ENCODE measurements around the gene PLEK. TPM values are rescaled to one million over a fixed set of nuclear protein-coding genes. Genes with fewer than 3 reads are reported as not detected.

PLEK gene
- total RNA-seq, 1 donor from 2014 or later = not detected

DNA sequence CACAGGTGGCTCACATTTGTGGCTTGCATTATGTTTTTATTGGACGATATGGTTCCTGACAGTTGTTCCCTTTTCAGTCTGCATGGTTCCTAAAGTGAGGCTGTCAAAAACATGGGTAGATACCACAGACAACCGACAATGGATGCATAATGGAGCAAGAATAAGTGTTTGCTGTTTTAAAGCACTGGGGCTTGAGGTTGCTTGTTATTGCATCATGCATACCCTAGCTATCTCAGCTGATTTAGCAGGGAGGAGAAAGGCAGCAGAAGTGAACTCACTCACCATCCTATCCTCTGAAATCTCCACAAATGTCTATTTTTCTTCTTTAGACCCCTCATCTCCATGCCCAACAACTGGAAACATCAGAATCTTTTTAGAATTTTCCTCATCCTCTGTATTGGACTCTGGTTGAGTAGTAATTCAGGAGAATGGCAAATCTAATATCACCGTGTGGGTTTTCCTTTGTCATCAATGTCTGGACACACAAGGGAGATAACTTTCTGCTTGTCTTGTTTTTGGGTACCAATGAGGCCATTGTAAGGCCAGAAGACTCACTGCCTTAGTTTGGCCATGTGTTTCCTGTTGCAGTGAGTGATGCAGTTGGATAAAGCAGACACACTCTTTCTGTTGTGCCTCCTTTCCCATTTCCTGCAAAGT, 55.3 kb downstream of the PLEK start:
- DNase-seq (ENCODE audit: low read depth) (no peak), FAIRE-seq (peak; percentile 55)
- Histone ChIP-seq H3K36me3 (ENCODE audit: control insufficient read depth, insufficient read depth, low read length) (no peaks in the 10 kb centered on the region), H3K27me3 (ENCODE audit: control insufficient read depth, insufficient read depth, low read length) (no peaks in the 10 kb centered on the region), H3K4me3 (ENCODE audit: low read depth, low read length) (no peak overlapping the region)
- TF ChIP-seq, protein P1, sequence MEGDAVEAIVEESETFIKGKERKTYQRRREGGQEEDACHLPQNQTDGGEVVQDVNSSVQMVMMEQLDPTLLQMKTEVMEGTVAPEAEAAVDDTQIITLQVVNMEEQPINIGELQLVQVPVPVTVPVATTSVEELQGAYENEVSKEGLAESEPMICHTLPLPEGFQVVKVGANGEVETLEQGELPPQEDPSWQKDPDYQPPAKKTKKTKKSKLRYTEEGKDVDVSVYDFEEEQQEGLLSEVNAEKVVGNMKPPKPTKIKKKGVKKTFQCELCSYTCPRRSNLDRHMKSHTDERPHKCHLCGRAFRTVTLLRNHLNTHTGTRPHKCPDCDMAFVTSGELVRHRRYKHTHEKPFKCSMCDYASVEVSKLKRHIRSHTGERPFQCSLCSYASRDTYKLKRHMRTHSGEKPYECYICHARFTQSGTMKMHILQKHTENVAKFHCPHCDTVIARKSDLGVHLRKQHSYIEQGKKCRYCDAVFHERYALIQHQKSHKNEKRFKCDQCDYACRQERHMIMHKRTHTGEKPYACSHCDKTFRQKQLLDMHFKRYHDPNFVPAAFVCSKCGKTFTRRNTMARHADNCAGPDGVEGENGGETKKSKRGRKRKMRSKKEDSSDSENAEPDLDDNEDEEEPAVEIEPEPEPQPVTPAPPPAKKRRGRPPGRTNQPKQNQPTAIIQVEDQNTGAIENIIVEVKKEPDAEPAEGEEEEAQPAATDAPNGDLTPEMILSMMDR (IDR thresholded peaks at IDR 0.05; ENCODE audit: insufficient read depth, low read length, severe bottlenecking) = no peak

DNA sequence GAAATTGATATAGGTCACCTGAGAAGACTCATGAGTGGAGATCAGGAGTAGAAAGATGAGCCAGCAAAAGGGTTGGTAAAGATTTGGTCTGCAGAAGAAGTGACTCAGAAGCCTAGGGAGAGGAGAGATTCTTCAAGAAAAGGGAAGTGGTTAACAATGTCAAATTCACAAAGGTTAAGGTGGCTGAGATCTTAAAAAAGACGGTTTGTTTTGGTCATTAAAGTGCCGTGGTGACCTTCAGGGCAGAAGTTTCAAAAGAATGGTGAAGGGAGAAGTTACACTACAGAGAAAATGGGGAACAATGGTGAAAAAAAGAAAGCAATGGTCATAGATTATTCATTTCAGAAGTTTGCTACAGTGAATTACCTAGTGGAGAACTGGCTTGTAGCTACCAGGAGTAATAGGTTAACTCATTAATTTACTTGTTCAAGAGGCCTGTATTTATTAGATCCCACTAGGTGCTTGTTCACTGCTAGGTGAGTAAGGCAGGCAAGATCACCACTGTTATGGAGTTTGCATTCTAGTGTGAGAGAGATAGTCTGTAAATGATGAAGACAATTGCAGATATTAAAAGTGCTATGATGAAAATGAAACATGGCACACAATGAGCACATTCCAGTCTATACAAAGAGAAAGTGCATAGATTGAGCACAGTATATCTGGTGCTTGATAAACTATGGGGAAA, 59.0 kb downstream of the PLEK start:
- FAIRE-seq = no peak
- Histone ChIP-seq H3K4me3 (ENCODE audit: low read depth, low read length) (no peak overlapping the region), H3K36me3 (ENCODE audit: control insufficient read depth, insufficient read depth, low read length) (no peaks in the 10 kb centered on the region), H3K27me3 (ENCODE audit: control insufficient read depth, insufficient read depth, low read length) (no peaks in the 10 kb centered on the region)
- TF ChIP-seq, protein P1 (IDR thresholded peaks at IDR 0.05; ENCODE audit: insufficient read depth, low read length, severe bottlenecking) = no peak
- DNase-seq (ENCODE audit: low read depth) = peak; percentile 15

DNA sequence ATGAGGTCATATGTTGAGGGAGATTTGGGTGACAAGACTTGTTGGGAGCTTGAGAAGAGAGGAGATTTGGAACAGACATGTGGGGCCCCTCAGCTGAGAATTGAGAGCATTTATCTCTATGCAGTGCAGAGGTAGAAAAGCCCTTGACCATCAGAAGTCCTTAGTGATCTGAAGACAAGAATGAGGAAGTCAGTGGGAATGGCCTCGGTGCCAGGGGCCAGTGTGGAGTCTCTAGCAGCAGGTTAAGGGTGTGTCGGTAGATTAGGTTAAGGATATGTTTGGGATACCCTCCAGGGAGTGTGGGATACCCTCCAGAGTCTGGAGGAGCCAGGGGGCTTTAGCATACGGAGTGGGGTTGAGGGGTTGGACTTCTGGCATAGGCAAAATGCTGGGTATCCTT, 60.4 kb downstream of the PLEK start:
- TF ChIP-seq, protein P1 (IDR thresholded peaks at IDR 0.05; ENCODE audit: insufficient read depth, low read length, severe bottlenecking) = no peak
- FAIRE-seq = no peak
- no peak overlapping the region for H3K4me3 ChIP-seq (ENCODE audit: low read depth, low read length)
- DNase-seq (ENCODE audit: low read depth) = no peak
- H3K36me3 ChIP-seq (ENCODE audit: control insufficient read depth, insufficient read depth, low read length) = no peaks in the 10 kb centered on the region
- no peaks in the 10 kb centered on the region for H3K27me3 ChIP-seq (ENCODE audit: control insufficient read depth, insufficient read depth, low read length)

DNA sequence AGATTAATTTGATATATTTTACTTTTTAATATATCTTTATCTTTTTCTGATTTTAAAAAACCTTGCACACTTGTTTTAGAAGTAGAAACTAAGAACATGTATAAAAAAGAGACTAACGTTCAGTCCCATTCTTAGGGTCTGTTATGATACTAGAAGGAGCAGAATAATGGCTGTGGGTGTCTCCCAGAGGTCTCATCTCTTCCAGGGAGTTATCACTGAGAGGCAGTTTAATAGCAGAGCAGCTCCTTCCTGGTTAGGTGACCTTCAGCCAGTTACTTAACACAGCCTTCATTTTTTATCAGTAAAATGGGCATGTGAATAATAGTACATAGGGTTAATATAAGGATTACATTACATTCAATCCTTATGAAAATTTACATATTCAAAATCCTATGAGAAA, 61.4 kb downstream of the PLEK start:
- TF ChIP-seq, protein P1 (IDR thresholded peaks at IDR 0.05; ENCODE audit: insufficient read depth, low read length, severe bottlenecking) = no peak
- H3K4me3 ChIP-seq (ENCODE audit: low read depth, low read length) = no peak overlapping the region
- FAIRE-seq = no peak
- H3K27me3 ChIP-seq (ENCODE audit: control insufficient read depth, insufficient read depth, low read length) = no peaks in the 10 kb centered on the region
- H3K36me3 ChIP-seq (ENCODE audit: control insufficient read depth, insufficient read depth, low read length) = no peaks in the 10 kb centered on the region
- no peak for DNase-seq (ENCODE audit: low read depth)

DNA sequence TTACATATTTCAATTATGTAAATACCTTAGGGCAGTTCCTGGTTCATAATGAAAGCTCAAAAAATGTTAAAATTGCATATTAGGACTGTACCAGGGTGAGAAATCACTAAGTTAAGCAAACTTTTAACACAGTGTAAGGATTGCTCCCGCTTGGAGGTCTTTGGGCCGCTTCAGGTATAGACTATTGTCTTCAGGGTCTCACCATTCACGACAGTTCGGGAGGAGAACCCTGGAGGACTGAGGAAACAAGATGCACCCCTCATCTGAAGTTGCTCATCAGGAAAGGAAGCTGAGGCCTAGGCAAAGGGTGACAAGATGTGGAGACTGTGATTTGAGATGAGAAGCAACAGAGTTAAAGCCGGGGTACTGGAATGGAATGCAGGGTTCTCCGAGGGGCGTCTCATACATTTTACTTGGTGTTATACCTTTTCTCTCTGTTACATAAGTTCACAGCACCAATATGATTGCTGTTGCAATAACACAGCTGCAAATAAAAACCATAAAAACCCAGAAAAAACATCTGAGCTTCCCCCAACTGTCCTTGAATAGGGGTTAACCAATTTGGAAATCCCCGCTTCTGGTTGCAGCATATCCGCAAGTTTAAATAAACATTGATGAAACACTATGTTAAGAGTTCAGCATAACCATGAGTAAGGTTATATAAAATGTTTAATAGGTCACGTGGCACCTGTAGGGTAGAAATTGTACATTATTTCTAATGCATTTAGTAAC, 61.9 kb downstream of the PLEK start:
- DNase-seq (ENCODE audit: low read depth) = peak; percentile 71

More for the DNA sequence above, 61.9 kb downstream of the PLEK start:
- Histone ChIP-seq H3K27me3 (ENCODE audit: control insufficient read depth, insufficient read depth, low read length) (no peaks in the 10 kb centered on the region), H3K36me3 (ENCODE audit: control insufficient read depth, insufficient read depth, low read length) (no peaks in the 10 kb centered on the region), H3K4me3 (ENCODE audit: low read depth, low read length) (no peak overlapping the region)
- TF ChIP-seq, protein P1 (IDR thresholded peaks at IDR 0.05; ENCODE audit: insufficient read depth, low read length, severe bottlenecking) = no peak
- no peak for FAIRE-seq
